Stimulated activated CD8-positive, alpha-beta memory T cell treated with anti-CD3 and anti-CD28 coated beads, Interleukin-4, amount 100 ng/mL, for 1 hour (primary cell): ENCODE data around the gene S100A16.

ENCODE experiments used
- DNase-seq, 2 donors: peaks; one replicate each; pipeline ENCODE4 v3.0.0-alpha.2; 2020; ENCODE audit warnings: low read depth in 2 of 2, low spot score in 1 of 2

The S100A16 gene

GRCh38 chr1:153616144-153616916 lies 3.4 kb upstream of the S100A16 start, which contains the start of gene S100A14:
Gene S100A14, minus strand, starts transcription at chr1:153616325. Its CDS starts 467 bp downstream, at chr1:153615858.
- no peak for DNase-seq

DNA sequence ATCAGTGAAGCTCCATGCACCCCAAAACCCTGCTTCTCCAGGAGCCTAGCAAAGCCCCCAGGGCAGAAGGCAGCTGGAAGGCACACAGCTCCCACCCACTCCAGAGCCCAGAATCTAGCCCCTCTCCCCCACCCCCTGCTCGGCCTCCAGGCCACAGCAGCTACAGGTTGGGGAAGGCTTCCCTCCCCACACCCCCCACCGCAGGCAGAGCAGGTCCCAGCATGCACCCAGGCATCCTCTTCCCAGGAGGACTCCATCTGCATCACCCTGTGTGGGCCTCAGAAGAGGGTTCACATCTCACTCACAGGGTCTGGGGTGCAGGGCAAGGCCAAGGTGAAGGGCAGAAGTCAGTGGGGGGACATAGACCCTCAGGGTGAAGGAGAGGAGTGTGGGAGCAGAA lies 2.5 kb upstream of the S100A16 start:
- no peak for DNase-seq

GRCh38 chr1:153614906-153615305 lies 2.0 kb upstream of the S100A16 start:
- DNase-seq, result no peak

- no peak for DNase-seq
Observed at GRCh38 chr1:153614189-153614900, 1.4 kb upstream of the S100A16 start.

DNA sequence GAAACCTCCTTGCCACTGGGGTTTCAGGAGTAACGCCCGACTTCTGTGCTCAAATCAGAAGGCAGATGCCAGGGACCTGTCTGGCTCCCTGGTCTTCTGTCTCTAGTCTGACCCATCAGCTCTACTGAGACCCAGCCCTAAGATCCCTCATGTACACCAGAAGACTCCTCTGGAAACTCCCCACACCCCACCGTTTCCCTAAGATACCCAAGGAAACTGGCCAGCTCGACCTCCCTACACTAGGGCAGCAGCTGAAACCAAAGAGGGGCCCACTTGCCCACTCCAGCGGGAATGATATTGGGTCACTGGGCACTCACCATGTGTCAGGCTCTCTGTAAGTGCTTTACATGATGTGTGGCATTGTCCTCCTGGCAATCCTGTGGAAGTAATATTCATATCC lies 469 bp upstream of the S100A16 start:
- no peak for DNase-seq

GRCh38 chr1:153612111-153612754 lies 704 bp downstream of the S100A16 start:
- DNase-seq, result no peak

DNA sequence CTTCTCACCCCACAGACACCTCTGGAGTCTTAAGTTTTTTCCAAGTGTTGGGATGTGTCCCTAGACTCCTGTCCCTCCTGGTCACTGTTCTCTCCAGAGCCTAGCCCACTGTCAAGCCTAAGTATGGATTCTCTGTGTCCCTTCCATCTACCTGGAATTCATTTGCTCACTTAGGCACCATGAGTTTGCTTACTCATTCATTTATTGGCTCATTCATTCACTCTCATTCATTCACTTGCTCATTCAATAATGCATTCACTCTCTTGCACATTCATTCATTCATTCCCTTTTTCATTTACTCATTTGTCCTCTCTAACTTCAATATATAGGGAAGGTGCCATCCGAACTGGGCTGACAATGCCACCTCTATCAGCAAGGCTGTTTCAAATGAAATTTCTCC lies 1.6 kb downstream of the S100A16 start:
- DNase-seq, result no peak

- no peak for DNase-seq
Observed at GRCh38 chr1:153610811-153611301, 2.1 kb downstream of the S100A16 start.

- DNase-seq, result no peak
Observed at GRCh38 chr1:153610334-153610733, 2.6 kb downstream of the S100A16 start.

DNA sequence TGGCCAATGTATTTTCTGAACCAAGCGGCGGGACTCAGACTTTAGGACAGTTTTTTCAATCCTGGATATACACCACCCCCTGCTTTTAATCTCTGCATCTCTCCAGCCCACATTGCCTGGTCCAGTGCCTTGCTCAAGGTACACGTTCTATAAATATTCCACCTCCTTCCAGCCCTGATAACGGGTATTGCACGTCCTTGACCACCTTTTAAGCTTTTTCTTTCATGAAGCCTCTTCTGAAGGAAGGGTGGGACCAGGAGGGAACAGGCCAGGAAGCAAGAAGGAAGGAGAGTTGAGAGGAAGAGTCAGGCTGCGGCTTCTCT lies 3.4 kb downstream of the S100A16 start:
- DNase-seq, result no peak

DNA sequence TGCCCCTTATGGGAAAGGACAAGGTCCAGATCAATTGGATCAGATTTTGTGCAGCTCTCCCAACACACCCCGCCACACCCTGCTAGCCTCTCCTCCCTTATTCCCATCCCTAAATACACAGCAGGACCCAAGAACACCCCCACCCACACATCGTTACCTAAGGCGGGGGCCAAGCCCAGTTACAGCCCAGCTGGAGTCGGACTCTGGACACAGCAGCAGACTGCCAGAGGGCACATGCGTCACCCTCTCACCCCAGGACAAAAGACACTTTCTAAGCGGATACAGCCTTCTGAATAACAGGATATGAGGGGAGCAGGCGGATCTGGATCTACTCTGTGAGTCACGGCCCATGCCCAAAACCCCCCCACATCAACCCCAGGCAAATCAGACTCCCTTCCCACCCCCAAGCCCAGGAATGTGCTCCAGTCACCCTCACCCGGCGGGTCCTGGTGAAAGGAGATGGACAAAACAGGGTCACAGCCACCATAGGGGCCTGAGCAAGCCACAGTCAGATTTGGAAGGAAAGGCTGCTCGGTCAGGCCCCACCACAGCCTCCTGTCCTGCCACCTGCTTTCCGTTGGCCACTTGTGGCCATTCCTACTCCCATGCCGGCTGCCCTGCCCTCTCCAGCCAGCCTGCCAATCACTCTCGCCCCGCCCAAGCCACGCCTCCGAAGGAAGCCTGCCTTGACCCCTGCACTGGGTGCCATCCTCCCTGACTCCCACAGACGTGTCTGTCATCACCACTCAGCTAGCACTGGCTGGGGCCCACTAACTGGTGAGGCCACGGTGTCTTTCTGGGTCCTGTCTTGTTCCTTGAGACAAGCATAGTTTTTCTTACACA lies 4.0 kb downstream of the S100A16 start:
- no peak for DNase-seq

DNA sequence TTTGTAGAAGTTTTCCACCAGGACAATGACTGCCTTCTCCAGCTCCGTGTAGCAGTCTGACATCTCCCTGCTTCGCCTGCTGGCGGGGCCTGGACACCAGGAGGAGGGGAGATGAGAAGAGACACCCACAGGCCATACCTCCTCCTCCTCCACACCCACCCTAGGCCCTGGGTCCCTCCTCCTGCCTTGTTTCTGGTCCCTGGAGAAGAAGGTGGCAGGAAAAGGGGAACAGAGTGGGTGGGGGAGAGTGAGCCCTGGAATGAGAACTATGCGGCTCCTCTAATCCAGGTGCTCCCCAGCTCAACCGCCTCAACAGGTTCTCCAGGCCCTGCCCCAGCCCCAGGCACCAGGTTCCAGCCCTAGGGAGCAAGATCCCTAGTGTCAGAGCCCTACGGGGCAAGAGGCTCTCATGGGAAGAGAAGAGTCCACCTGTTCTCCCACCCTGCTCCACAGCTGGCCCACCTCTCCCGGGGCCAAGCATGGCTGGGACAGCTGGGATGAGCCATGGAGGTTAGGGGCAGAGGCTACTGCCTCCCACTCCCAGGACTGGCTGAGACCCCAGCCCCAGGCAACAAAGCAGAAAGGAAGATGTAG lies 4.8 kb downstream of the S100A16 start:
- no peak for DNase-seq

- DNase-seq, result no peak
Observed at GRCh38 chr1:153607381-153607780, 5.6 kb downstream of the S100A16 start.

DNA sequence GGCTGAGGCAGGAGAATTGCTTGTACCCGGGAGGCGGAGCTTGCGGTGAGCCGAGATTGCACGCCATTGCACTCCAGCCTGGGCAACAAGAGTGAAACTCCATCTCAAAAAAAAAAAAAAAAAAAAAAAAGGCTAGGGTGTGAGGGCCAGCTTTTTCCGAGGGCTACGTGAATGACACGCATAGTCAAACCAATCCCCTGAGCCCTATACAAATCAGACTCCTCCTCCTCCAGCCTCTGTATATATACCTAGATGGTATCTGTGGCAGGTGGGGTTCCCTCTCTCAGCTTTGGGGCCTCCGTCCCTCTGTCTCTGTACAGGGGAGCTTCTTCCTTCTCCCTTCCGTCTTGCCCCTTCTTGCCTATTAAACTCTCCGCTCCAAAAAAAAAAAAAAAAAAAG lies 6.7 kb downstream of the S100A16 start:
- no peak for DNase-seq

GRCh38 chr1:153602749-153603148 lies 10.2 kb downstream of the S100A16 start:
- DNase-seq, result no peak

DNA sequence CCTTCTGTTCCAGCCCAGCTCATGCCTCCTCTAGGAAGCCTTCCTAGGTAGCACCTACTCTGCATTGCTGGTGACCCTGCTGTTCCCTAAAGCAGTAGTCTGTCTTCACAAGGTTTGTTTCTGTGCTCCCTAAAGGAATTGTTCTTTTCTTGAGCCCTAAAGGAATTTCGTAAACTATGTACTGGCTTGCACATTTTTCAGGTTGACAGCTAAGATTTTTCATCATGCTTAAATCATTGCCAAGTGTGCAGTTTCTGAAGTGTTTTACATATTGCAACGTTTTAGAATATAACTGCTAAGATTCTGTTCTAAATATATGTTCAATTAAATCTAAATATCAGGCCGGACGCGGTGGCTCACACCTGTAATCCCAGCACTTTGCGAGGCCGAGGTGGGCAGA lies 13.1 kb downstream of the S100A16 start:
- DNase-seq, result no peak

DNA sequence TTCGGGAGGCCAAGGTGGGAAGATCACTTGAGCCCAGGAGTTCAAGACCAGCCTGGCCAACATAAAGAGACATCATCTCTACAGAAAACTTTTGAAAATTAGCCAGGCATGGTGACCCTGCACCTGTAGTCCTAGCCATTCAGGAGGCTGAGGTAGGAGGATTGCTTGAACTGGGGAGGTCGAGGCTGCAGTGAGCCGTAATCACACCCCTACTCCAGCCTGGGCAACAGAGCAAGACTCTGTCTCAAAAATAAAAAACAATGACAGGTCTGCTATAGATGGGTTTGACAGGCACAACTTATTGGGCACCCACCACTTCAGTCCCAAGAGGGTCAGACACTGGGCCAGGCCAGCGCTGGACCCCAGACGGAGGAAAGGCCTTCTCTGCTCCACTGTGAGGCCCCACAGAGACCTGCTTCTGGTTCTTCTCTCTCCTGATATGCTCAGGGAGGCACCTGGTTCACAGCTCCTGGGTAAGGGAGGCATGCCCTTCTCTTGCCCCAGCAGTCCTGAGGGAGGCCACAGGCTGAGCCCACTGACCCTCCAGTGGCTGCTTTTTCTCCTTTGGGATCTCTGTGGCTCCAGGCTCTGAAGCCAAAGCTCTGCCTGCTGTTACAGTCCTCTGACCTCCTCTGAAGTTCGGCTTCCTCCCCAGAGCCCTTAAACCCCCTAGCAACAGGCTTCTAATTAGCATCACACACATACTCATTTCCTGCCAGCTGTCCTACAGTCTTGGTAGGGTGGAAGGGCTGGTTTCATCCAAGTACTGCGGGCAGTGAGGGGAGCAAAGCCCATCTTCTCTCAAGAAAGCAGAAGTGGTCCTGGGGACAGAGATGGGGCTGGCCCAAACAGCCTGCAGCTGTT lies 14.4 kb downstream of the S100A16 start:
- no peak for DNase-seq

- DNase-seq, result no peak
Observed at GRCh38 chr1:153597206-153597605, 15.7 kb downstream of the S100A16 start.

DNA sequence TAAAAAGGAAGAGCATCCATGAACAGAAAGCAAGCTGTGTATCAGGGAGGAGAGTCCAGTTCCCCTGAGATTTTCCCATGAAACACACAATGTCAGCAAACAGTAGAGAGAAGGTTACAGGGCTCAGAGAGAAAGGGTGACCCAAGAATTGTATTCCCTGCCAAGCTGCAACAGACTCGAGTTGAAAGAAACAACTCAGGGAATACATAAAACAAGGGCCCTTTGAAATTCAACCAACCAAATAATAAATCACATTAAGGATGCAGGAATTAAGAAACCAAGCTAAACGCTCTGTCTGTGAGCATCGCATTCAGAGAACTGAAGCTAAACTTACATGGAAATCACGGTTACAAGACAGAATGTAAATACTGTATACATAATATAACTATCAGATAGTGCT lies 20.2 kb downstream of the S100A16 start:
- no peak for DNase-seq

DNA sequence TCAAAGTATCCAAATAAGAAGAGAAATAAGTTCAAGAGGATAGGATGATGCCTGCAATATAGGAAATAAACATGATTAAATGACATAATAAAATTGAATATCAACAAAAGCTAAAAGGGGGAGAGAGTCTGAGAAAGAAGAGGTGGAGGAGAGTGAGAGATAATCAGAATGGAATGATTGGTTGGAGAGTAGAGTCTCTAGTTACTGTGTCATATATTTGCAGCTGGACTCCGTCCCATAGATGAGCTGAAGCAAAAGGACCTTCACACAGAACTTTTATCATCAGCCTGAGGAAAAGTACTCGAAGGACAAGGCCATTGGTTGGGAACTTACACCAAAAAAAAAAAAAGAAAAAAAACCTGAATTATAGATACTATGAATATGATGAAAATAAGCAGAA lies 24.5 kb downstream of the S100A16 start:
- no peak for DNase-seq
